PC-3 (cell line): ENCODE measurements around the gene RPS6KC1. TPM values are rescaled to one million over a fixed set of nuclear protein-coding genes. Genes with fewer than 3 reads are reported as not detected.

Experiments used
- ATAC-seq: fragments of 200-7000 bp; cut with Tn5 transposase; 2 replicates; pipeline ENCODE4 v1.9.1; 2020; ENCODE audit warnings: mild to moderate bottlenecking, moderate library complexity
- BruUV-seq: library from RNA; stranded (reverse); fragments of 400-500 nt; replicated peaks from 2 replicates; lab custom pipeline; 2021; lab: Mats Ljungman, UMichigan
- CTCF ChIA-PET: fragments of 300-600 bp; sonication (Branson Sonifier 250); formaldehyde crosslinking; loops from one replicate; lab custom pipeline; 2022; ENCODE audit warnings: antibody characterized with exemption; lab: Charles Lee
- POLR2A ChIA-PET: fragments of 300-600 bp; sonication (Branson Sonifier 250); formaldehyde crosslinking; loops from one replicate; lab custom pipeline; 2022; ENCODE audit warnings: antibody characterized with exemption; ENCODE audit not compliant: unreplicated experiment; lab: Charles Lee
- DNase-seq: peaks from one replicate; pipeline ENCODE4 v3.0.0-alpha.2; 2015
- H2AFZ ChIP-seq: fragments of 300-600 bp; sonication (generic); 2 replicates; pipeline ENCODE4 v1.6.0; 2016; ENCODE audit warnings: antibody characterized with exemption, low read length
- H3F3A ChIP-seq: fragments of 300-600 bp; sonication (generic); one replicate; pipeline ENCODE4 v1.6.0; 2017; ENCODE audit warnings: antibody characterized with exemption, low read length, control low read depth, mild to moderate bottlenecking; ENCODE audit not compliant: unreplicated experiment
- H3K27ac ChIP-seq: fragments of 300-600 bp; sonication (generic); 2 replicates; pipeline ENCODE4 v1.5.1; 2016; ENCODE audit warnings: mild to moderate bottlenecking, low read length
- H3K27me3 ChIP-seq: fragments of 300-600 bp; sonication (generic); 2 replicates; pipeline ENCODE4 v1.6.1; 2016; ENCODE audit warnings: low read length, mixed read lengths
- H3K36me3 ChIP-seq: fragments of 300-600 bp; sonication (generic); 2 replicates; pipeline ENCODE4 v1.6.1; 2016; ENCODE audit warnings: low read depth, mixed run types, low read length, mixed read lengths
- H3K4me1 ChIP-seq: fragments of 300-600 bp; sonication (generic); 2 replicates; pipeline ENCODE4 v1.5.1; 2016; ENCODE audit warnings: low read length; ENCODE audit not compliant: insufficient read depth
- H3K4me2 ChIP-seq: fragments of 300-600 bp; sonication (generic); 2 replicates; pipeline ENCODE4 v1.6.0; 2016; ENCODE audit warnings: low read length
- H3K4me3 ChIP-seq: fragments of 300-600 bp; sonication (generic); 2 replicates; pipeline ENCODE4 v1.5.1; 2016; ENCODE audit warnings: mild to moderate bottlenecking, low read length, mixed read lengths
- H3K79me2 ChIP-seq: fragments of 300-600 bp; sonication (generic); 2 replicates; pipeline ENCODE4 v1.6.1; 2017; ENCODE audit warnings: low read length, mixed read lengths
- H3K9ac ChIP-seq: fragments of 300-600 bp; sonication (generic); 2 replicates; pipeline ENCODE4 v1.6.0; 2016; ENCODE audit warnings: mild to moderate bottlenecking, low read length
- H3K9me2 ChIP-seq: fragments of 300-600 bp; sonication (generic); replicated peaks from 2 replicates; pipeline ENCODE4 v1.6.1; 2016; ENCODE audit warnings: mixed run types, low read length, mixed read lengths
- H3K9me3 ChIP-seq: fragments of 300-600 bp; sonication (generic); 2 replicates; pipeline ENCODE4 v1.6.1; 2016; ENCODE audit warnings: low read length, mixed read lengths
- H4K20me1 ChIP-seq: fragments of 300-600 bp; sonication (generic); 2 replicates; pipeline ENCODE4 v1.6.1; 2016; ENCODE audit warnings: low read length, mixed read lengths
- CTCF ChIP-seq: fragments of 300-600 bp; sonication (generic); conservative IDR thresholded peaks from 2 replicates; pipeline ENCODE4 v1.5.1; 2017; ENCODE audit warnings: antibody characterized with exemption, low read depth, mild to moderate bottlenecking, low read length
- EZH2 ChIP-seq: fragments of 300-600 bp; sonication (generic); IDR thresholded peaks from one replicate; pipeline ENCODE4 v1.6.1; 2017; ENCODE audit warnings: antibody characterized with exemption, mild to moderate bottlenecking, low read length; ENCODE audit not compliant: unreplicated experiment
- EZH2phosphoT487 ChIP-seq: fragments of 300-600 bp; sonication (generic); IDR thresholded peaks from 2 replicates; pipeline ENCODE4 v1.6.1; 2018; ENCODE audit warnings: mild to moderate bottlenecking, antibody characterized with exemption, low read length, borderline replicate concordance
- intact Hi-C: fragments of 100-400 bp; cut with micrococcal nuclease; formaldehyde crosslinking; loops from 2 replicates; pipeline ENCODE4 v1.9.0; 2023
- total RNA-seq: library from RNA; depleted of rRNA; stranded (reverse); fragments of >200 nt; gene quantifications from 2 replicates; pipeline ENCODE4 v1.2.3, GENCODE V29; 2014; rRNA removed

Gene RPS6KC1
- total RNA-seq, 1 experiment from 2014 or later, result 21.1 TPM

GRCh38 chr1:213320191-213320870, 269.3 kb downstream of the RPS6KC1 start:
- no peaks in the 10 kb centered on the region for H3K9me2 ChIP-seq
- ATAC-seq (no peak), DNase-seq (no peak)
- CTCF ChIA-PET, result no interaction called here
- no peak for TF ChIP-seq EZH2phosphoT487
- no peak for TF ChIP-seq EZH2
- TF ChIP-seq CTCF, result no peak
- no peak overlapping the region for H3K9ac ChIP-seq
- no peak overlapping the region for H3K4me3 ChIP-seq
- no peaks in the 10 kb centered on the region for H3F3A ChIP-seq
- no peaks in the 10 kb centered on the region for H3K9me3 ChIP-seq
- no peaks in the 10 kb centered on the region for H3K79me2 ChIP-seq
- no peak overlapping the region for H2AFZ ChIP-seq
- peaks cover 24% of the 10 kb centered on the region; the same call in 1 of the 2 replicates for H3K27me3 ChIP-seq
- POLR2A ChIA-PET, result no interaction called here
- H3K4me1 ChIP-seq, result no peaks in the 10 kb centered on the region
- no peak overlapping the region for H3K4me2 ChIP-seq
- intact Hi-C loops, result no loop called here
- no peaks in the 10 kb centered on the region for H4K20me1 ChIP-seq
- no peak overlapping the region for H3K27ac ChIP-seq
- H3K36me3 ChIP-seq, result no peaks in the 10 kb centered on the region
- BruUV-seq, result no TSS peak

Other genes starting within 250 kb of the RPS6KC1 start
- not detected in 2 replicates for gene SPATA45, start 203.6 kb upstream of the RPS6KC1 start, total RNA-seq
- gene FLVCR1, start 193.0 kb upstream of the RPS6KC1 start, total RNA-seq, result 13.9 and 15.4 TPM in 2 replicates
- 4.7 TPM in 2 replicates for gene VASH2, start 100.7 kb upstream of the RPS6KC1 start, total RNA-seq
- 27.0 and 36.8 TPM in 2 replicates for gene ANGEL2, start 35.4 kb upstream of the RPS6KC1 start, total RNA-seq